Testis (tissue), 2 donors: ENCODE measurements around the gene ARFGEF3.

Source experiments
- CTCF ChIP-seq, 3 experiments: fragments of 450-650 bp in 2 of 3; fragments of 200-600 bp in 1 of 3; sonication (generic) in 1 of 3; IDR thresholded peaks; one replicate each; pipeline ENCODE4 v1.5.1; 2016 to 2019; ENCODE audit warnings: antibody characterized with exemption in 3 of 3, mild to moderate bottlenecking in 2 of 3, moderate library complexity in 1 of 3
- POLR2A ChIP-seq: fragments of 450-650 bp; IDR thresholded peaks from one replicate; pipeline ENCODE4 v1.6.1; 2017; ENCODE audit warnings: antibody characterized with exemption, mild to moderate bottlenecking, moderate library complexity

GRCh38 chr6:138389551-138389950 lies 227.8 kb downstream of the ARFGEF3 start:
- TF ChIP-seq CTCF (IDR thresholded peaks at IDR 0.05) (no peak), POLR2A (no peak)
